ENCODE measurements around the gene TXNL4A.

- TF ChIP-seq TAF1 (IDR thresholded peaks at IDR 0.05; ENCODE audit: low read depth) (no peak), EGR1 (IDR thresholded peaks at IDR 0.05) (no peak), RAD21 (IDR thresholded peaks at IDR 0.05; ENCODE audit: low read depth) (no peak)
Measured at GRCh38 chr18:80034852-80035406, 46.6 kb upstream of the TXNL4A start.

Data from Ishikawa (cell line).